Measurements from ENCODE around the gene MRAP2. TPM values are rescaled to one million over a fixed set of nuclear protein-coding genes. Genes with fewer than 3 reads are reported as not detected.

MRAP2 gene
- total and polyA plus RNA-seq, 2 of the 13 experiments (the other 11 are each of a cell fraction or from before 2014, with no cell fraction given) = 0.33 to 3.5 TPM

- no peak for TF ChIP-seq ZNF18 (CRISPR knock-in tag; IDR thresholded peaks at IDR 0.05; ENCODE audit: insufficient replicate concordance)
- TF ChIP-seq EEA1 (CRISPR knock-in tag; IDR thresholded peaks at IDR 0.05; ENCODE audit: borderline replicate concordance) = no peak
- TF ChIP-seq ZNF761 (CRISPR knock-in tag; conservative IDR thresholded peaks at IDR 0.05) = no peak
- TF ChIP-seq EZH2 (conservative IDR thresholded peaks at IDR 0.05; ENCODE audit: low read depth, low read length) = no peak
- no peak for TF ChIP-seq ZNF770 (CRISPR knock-in tag; IDR thresholded peaks at IDR 0.05)
- no peak for TF ChIP-seq ZNF432 (CRISPR knock-in tag; IDR thresholded peaks at IDR 0.05; ENCODE audit: borderline replicate concordance)
- no peak for TF ChIP-seq MAFF (IDR thresholded peaks at IDR 0.05; ENCODE audit: low read depth, low read length)
- TF ChIP-seq RFXAP (CRISPR knock-in tag; IDR thresholded peaks at IDR 0.05; ENCODE audit: borderline replicate concordance) = no peak
- Histone ChIP-seq H4K20me1 (ENCODE audit: insufficient read depth, low read length) (no peaks in the 10 kb centered on the region), H3K36me3 (replicated peaks in 1 of 2; ENCODE audit: control insufficient read depth in 1 of 2, insufficient read depth in 2 of 2, low read length in 2 of 2) (no peaks in the 10 kb centered on the region), H3K4me1 (ENCODE audit: insufficient read depth, low read length) (no peaks in the 10 kb centered on the region), H3K4me3 (replicated peaks in 1 of 3; ENCODE audit: insufficient read depth in 1 of 3, low read depth in 2 of 3, low read length in 3 of 3) (no peak overlapping the region), H3K9ac (ENCODE audit: insufficient read depth, low read depth, low read length) (no peak overlapping the region), H2AFZ (ENCODE audit: low read length) (no peak overlapping the region), H3K79me2 (ENCODE audit: insufficient read depth, low read length) (no peaks in the 10 kb centered on the region), H3K27me3 (ENCODE audit: control insufficient read depth in 1 of 2, insufficient read depth in 2 of 2, low read length in 2 of 2) (no peaks in the 10 kb centered on the region; a peak in 1 of 5 replicates), H3K27ac (ENCODE audit: extremely low read length, insufficient read depth, low read length) (no peak overlapping the region), H3K4me2 (ENCODE audit: low read depth, low read length) (no peak overlapping the region), H3K9me3 (ENCODE audit: low read length) (no peaks in the 10 kb centered on the region)
- intact Hi-C loops (cut with micrococcal nuclease; ENCODE audit: unreplicated experiment) (no loop called here), in situ Hi-C loops (cut with HindIII; ENCODE audit: extremely low pct_ligation_motif_present, low pct_unique_long_range_greater_than_20kb) (no loop called here)
- 65% methylated on average over 28 of the region's 28 CpGs for WGBS (ENCODE audit: low lambda C conversion rate)
- POLR2A ChIA-PET = no interaction called here
- BruUV-seq (replicated peaks) = no TSS peak
- CTCF ChIA-PET (ENCODE audit: low intra/inter-chr PET ratio, low total read pairs) = no interaction called here
- ATAC-seq = no peak
- FAIRE-seq = no peak
- no peak for DNase-seq (ENCODE audit: low spot score)
Observed at GRCh38 chr6:84019141-84019841, 14.3 kb upstream of the MRAP2 start.
